ENCODE results near the gene TMEM132C. TPM values are rescaled to one million over a fixed set of nuclear protein-coding genes. Genes with fewer than 3 reads are reported as not detected.

Gene TMEM132C
- total and polyA plus RNA-seq, 2 donors (not counting 3 experiments of a cell fraction or from before 2014, with no cell fraction given), result not detected

GRCh38 chr12:128754275-128754674 lies 487.3 kb downstream of the TMEM132C start:
- TF ChIP-seq FOS (IDR thresholded peaks at IDR 0.05; ENCODE audit: borderline replicate concordance, insufficient read depth, low read length) (no peak), POLR2AphosphoS5 (IDR thresholded peaks at IDR 0.05; ENCODE audit: insufficient read depth, low read depth, low read length) (no peak), GATA2 (IDR thresholded peaks at IDR 0.05; ENCODE audit: insufficient read depth, insufficient read length, low read depth, low read length) (no peak), MYC (IDR thresholded peaks at IDR 0.05; ENCODE audit: low read depth, low read length) (no peak), EZH2 (IDR thresholded peaks at IDR 0.05; ENCODE audit: borderline replicate concordance, low read depth, low read length, severe bottlenecking) (no peak), JUN (IDR thresholded peaks at IDR 0.05; ENCODE audit: borderline replicate concordance, insufficient read depth, insufficient read length, low read depth) (no peak), POLR2A (IDR thresholded peaks at IDR 0.05; ENCODE audit: low read depth, low read length) (no peak)
- TF ChIP-seq, protein P1, sequence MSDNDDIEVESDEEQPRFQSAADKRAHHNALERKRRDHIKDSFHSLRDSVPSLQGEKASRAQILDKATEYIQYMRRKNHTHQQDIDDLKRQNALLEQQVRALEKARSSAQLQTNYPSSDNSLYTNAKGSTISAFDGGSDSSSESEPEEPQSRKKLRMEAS (IDR thresholded peaks at IDR 0.05; ENCODE audit: insufficient read depth, insufficient read length), result no peak
- TF ChIP-seq, protein P2, sequence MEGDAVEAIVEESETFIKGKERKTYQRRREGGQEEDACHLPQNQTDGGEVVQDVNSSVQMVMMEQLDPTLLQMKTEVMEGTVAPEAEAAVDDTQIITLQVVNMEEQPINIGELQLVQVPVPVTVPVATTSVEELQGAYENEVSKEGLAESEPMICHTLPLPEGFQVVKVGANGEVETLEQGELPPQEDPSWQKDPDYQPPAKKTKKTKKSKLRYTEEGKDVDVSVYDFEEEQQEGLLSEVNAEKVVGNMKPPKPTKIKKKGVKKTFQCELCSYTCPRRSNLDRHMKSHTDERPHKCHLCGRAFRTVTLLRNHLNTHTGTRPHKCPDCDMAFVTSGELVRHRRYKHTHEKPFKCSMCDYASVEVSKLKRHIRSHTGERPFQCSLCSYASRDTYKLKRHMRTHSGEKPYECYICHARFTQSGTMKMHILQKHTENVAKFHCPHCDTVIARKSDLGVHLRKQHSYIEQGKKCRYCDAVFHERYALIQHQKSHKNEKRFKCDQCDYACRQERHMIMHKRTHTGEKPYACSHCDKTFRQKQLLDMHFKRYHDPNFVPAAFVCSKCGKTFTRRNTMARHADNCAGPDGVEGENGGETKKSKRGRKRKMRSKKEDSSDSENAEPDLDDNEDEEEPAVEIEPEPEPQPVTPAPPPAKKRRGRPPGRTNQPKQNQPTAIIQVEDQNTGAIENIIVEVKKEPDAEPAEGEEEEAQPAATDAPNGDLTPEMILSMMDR (IDR thresholded peaks at IDR 0.05; ENCODE audit: extremely low read depth in 1 of 2, insufficient read depth in 1 of 2, low read depth in 1 of 2, low read length in 2 of 2), result no peak
- H3K9me1 ChIP-seq (replicated peaks; ENCODE audit: control insufficient read depth, extremely low read depth, insufficient read depth, low read length), result no peaks in the 10 kb centered on the region
- no TSS peak for BruUV-seq (replicated peaks)
- no peak overlapping the region for H3K9ac ChIP-seq (replicated peaks; ENCODE audit: extremely low read depth, insufficient read depth, low read length)
- POLR2A ChIA-PET, result no interaction called here
- no peaks in the 10 kb centered on the region for H3K4me1 ChIP-seq (ENCODE audit: control insufficient read depth, extremely low read depth, insufficient read depth, low read length)
- no peaks in the 10 kb centered on the region for H4K20me1 ChIP-seq (replicated peaks; ENCODE audit: control insufficient read depth, extremely low read depth, insufficient read depth, low read length)
- H3K79me2 ChIP-seq (ENCODE audit: control insufficient read depth, insufficient read depth, low read length), result no peaks in the 10 kb centered on the region
- intact Hi-C loops (cut with micrococcal nuclease), result no loop called here
- no peaks in the 10 kb centered on the region for H3K9me3 ChIP-seq (replicated peaks; ENCODE audit: control insufficient read depth, insufficient read depth, low read length)
- H3K27me3 ChIP-seq (ENCODE audit: control insufficient read depth in 2 of 2, insufficient read depth in 2 of 2, low read length in 2 of 2), result no peaks in the 10 kb centered on the region
- H2AFZ ChIP-seq (ENCODE audit: low read depth, low read length), result no peak overlapping the region
- H3K4me3 ChIP-seq (replicated peaks in 1 of 3; ENCODE audit: insufficient read depth in 1 of 3, low read depth in 1 of 3, low read length in 3 of 3), result no peak overlapping the region
- H3K27ac ChIP-seq (ENCODE audit: insufficient read depth, low read depth, low read length), result no peak overlapping the region
- dilution Hi-C loops (cut with MboI; ENCODE audit: extremely low pct_ligation_motif_present, low sequenced_read_pairs), result no loop called here
- DNase-seq (ENCODE audit: low read depth, low spot score), result no peak
- no peak for FAIRE-seq
- H3K36me3 ChIP-seq (ENCODE audit: control insufficient read depth in 2 of 2, extremely low read depth in 1 of 2, insufficient read depth in 2 of 2, low read length in 2 of 2), result no peaks in the 10 kb centered on the region
- CTCF ChIA-PET, result no interaction called here
- H3K4me2 ChIP-seq (ENCODE audit: insufficient read depth, low read length), result no peak overlapping the region

All from endothelial cell of umbilical vein (primary cell).